GM23248 (cell line): Measurements from ENCODE around the gene OR2Y1. TPM values are rescaled to one million over a fixed set of nuclear protein-coding genes. Genes with fewer than 3 reads are reported as not detected.
"Not testable (repeated sequence)": the region's sequence is repeated elsewhere in the genome, so short reads cannot be mapped to it uniquely, and the experiment has no call there.

Source experiments
- DNase-seq: peaks from one replicate; pipeline ENCODE4 v3.0.0-alpha.2; 2015
- H2AFZ ChIP-seq: fragments of 200-600 bp; sonication (generic); 2 replicates; pipeline ENCODE4 v1.6.1; 2016; ENCODE audit warnings: antibody characterized with exemption
- H3F3A ChIP-seq: fragments of 200-600 bp; sonication (generic); 2 replicates; pipeline ENCODE4 v1.6.1; 2016; ENCODE audit warnings: mild to moderate bottlenecking, antibody characterized with exemption, mixed run types; ENCODE audit not compliant: insufficient read depth
- H3K27ac ChIP-seq: fragments of 200-600 bp; sonication (generic); 2 replicates; pipeline ENCODE4 v1.5.1; 2016; ENCODE audit warnings: mild to moderate bottlenecking
- H3K27me3 ChIP-seq: fragments of 200-600 bp; sonication (generic); replicated peaks from 2 replicates; pipeline ENCODE4 v1.6.1; 2016; ENCODE audit warnings: mild to moderate bottlenecking; ENCODE audit not compliant: insufficient read depth
- H3K36me3 ChIP-seq: fragments of 200-600 bp; sonication (generic); 2 replicates; pipeline ENCODE4 v1.6.1; 2016; ENCODE audit warnings: low read depth, mild to moderate bottlenecking
- H3K4me1 ChIP-seq: fragments of 200-600 bp; sonication (generic); 2 replicates; pipeline ENCODE4 v1.6.1; 2016; ENCODE audit warnings: mild to moderate bottlenecking; ENCODE audit not compliant: insufficient read depth
- H3K4me2 ChIP-seq: fragments of 200-600 bp; sonication (generic); one replicate; pipeline ENCODE4 v1.6.1; 2016; ENCODE audit warnings: mild to moderate bottlenecking; ENCODE audit not compliant: unreplicated experiment
- H3K4me3 ChIP-seq: fragments of 200-600 bp; sonication (generic); 2 replicates; pipeline ENCODE4 v1.5.1; 2016; ENCODE audit warnings: mild to moderate bottlenecking
- H3K79me2 ChIP-seq: fragments of 200-600 bp; sonication (generic); 2 replicates; pipeline ENCODE4 v1.6.1; 2016; ENCODE audit warnings: mild to moderate bottlenecking; ENCODE audit not compliant: insufficient read depth
- H3K9ac ChIP-seq: fragments of 200-600 bp; sonication (generic); 2 replicates; pipeline ENCODE4 v1.6.1; 2016; ENCODE audit warnings: mild to moderate bottlenecking
- H3K9me2 ChIP-seq: fragments of 200-600 bp; sonication (generic); 2 replicates; pipeline ENCODE4 v1.6.1; 2016; ENCODE audit warnings: mixed run types, mild to moderate bottlenecking, moderate library complexity; ENCODE audit not compliant: insufficient read depth
- H3K9me3 ChIP-seq: fragments of 200-600 bp; sonication (generic); one replicate; pipeline ENCODE4 v1.6.1; 2017; ENCODE audit warnings: low read depth
- H4K20me1 ChIP-seq: fragments of 200-600 bp; sonication (generic); 2 replicates; pipeline ENCODE4 v1.6.0; 2016; ENCODE audit not compliant: insufficient read depth
- EZH2 ChIP-seq: fragments of 200-600 bp; sonication (generic); IDR thresholded peaks from 2 replicates; pipeline ENCODE4 v1.6.1; 2018; ENCODE audit warnings: antibody characterized with exemption, mild to moderate bottlenecking; ENCODE audit not compliant: insufficient read depth, poor library complexity, severe bottlenecking
- EZH2phosphoT487 ChIP-seq: fragments of 200-600 bp; sonication (generic); IDR thresholded peaks from 2 replicates; pipeline ENCODE4 v1.6.1; 2018; ENCODE audit warnings: antibody characterized with exemption, moderate library complexity, mild to moderate bottlenecking, low read depth; ENCODE audit not compliant: insufficient read depth
- WGBS, 2 experiments: methylation state at CpG; one replicate each; pipeline ENCODE4 v1.1.6; 2015 to 2017; ENCODE audit warnings: low lambda C conversion rate in 2 of 2, low coverage in 1 of 2; ENCODE audit errors: missing lambda C conversion rate in 2 of 2; 5-methylcytosine and 5-hydroxymethylcytosine counted together
- in situ Hi-C: fragments of 300-500 bp; cut with MboI; formaldehyde crosslinking; loops from 2 replicates; pipeline ENCODE4 v1.15.0; 2020
- polyA plus RNA-seq: library from polyadenylated mRNA; unstranded; fragments of >200 nt; fragmentation: Nextera tagmentation; extraction: Ambion mirVana; gene quantifications from 2 replicates; pipeline ENCODE4 v1.2.1, GENCODE V29; 2016
- total RNA-seq: library from RNA; depleted of rRNA; stranded (reverse); fragments of >200 nt; shearing (Covaris generic); gene quantifications from 2 replicates; pipeline ENCODE4 v1.2.3, GENCODE V29; 2014; rRNA removed

OR2Y1 gene, protein sequence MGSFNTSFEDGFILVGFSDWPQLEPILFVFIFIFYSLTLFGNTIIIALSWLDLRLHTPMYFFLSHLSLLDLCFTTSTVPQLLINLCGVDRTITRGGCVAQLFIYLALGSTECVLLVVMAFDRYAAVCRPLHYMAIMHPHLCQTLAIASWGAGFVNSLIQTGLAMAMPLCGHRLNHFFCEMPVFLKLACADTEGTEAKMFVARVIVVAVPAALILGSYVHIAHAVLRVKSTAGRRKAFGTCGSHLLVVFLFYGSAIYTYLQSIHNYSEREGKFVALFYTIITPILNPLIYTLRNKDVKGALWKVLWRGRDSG
- not detected in 2 replicates for total RNA-seq
- not detected in 2 replicates for polyA plus RNA-seq

GRCh38 chr5:180739958-180740357, at the start of gene OR2Y1:
OR2Y1 (minus strand) TSS chr5:180740058; CDS start chr5:180740058, 0 bp downstream.
- no peaks in the 10 kb centered on the region for H4K20me1 ChIP-seq
- no peaks in the 10 kb centered on the region for H3K9me3 ChIP-seq
- no peak within 1 kb of the TSS for H3K9ac ChIP-seq
- H3K4me1 ChIP-seq = no peaks in the 10 kb centered on the region
- H3K36me3 ChIP-seq = no peaks in the 10 kb centered on the region
- no peak for DNase-seq
- no peak within 1 kb of the TSS for H3K27ac ChIP-seq
- H3K4me2 ChIP-seq = no peak within 1 kb of the TSS
- WGBS, 2 experiments = 25 to 32% methylated on average over 2 of the region's 2 CpGs
- no peaks in the 10 kb centered on the region for H3K9me2 ChIP-seq
- no peaks in the 10 kb centered on the region for H3F3A ChIP-seq
- TF ChIP-seq EZH2 (no peak), EZH2phosphoT487 (no peak)
- peaks cover 17% of the 10 kb centered on the region for H3K27me3 ChIP-seq
- H3K79me2 ChIP-seq = no peaks in the 10 kb centered on the region
- in situ Hi-C loops = no loop called here
- no peak within 1 kb of the TSS for H3K4me3 ChIP-seq
- H2AFZ ChIP-seq = no peak within 1 kb of the TSS

DNA sequence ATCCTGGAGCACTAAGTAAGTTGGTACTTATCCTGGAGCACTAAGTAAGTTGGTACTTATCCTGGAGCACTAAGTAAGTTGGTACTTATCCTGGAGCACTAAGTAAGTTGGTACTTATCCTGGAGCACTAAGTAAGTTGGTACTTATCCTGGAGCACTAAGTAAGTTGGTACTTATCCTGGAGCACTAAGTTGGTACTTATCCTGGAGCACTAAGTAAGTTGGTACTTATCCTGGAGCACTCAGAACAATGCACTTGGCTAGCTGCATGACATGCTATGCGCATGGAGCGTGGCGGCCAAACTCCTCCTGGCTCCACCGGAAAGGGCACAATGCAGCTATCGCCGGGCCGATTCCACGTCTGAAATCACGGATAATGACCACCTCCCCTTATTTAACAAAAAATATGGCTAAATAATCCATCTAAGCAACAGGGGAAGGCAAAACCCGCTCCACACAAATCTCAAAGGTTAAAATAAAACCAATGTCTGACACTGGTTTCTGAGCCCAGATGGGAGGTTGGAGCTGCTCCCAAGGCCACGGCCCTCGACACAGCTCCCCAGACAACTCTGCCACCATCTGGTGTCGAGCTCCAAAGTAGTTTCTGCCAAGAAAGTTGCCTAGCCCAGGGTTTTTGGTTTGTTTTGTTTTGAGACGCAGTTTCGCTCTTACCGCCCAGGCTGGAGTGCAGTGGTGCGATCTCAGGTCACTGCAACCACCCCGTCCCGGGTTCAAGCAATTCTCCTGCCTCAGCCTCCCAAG, 49.0 kb upstream of the OR2Y1 start:
- H3K4me3 ChIP-seq, DNase-seq, H3K4me2 ChIP-seq, H3K9me2 ChIP-seq, H3K9ac ChIP-seq, H3K9me3 ChIP-seq, H3K27me3 ChIP-seq, H3K27ac ChIP-seq, H4K20me1 ChIP-seq, H2AFZ ChIP-seq, in situ Hi-C loops: not testable (repeated sequence)
- peaks cover 40% of the 10 kb centered on the region for H3F3A ChIP-seq
- H3K36me3 ChIP-seq = peaks cover 12% of the 10 kb centered on the region; the same call in 1 of the 2 replicates
- H3K79me2 ChIP-seq = peaks cover 72% of the 10 kb centered on the region
- peaks cover 31% of the 10 kb centered on the region for H3K4me1 ChIP-seq
- 63 to 64% methylated on average over 19 of the region's 19 CpGs for WGBS, 2 experiments

DNA sequence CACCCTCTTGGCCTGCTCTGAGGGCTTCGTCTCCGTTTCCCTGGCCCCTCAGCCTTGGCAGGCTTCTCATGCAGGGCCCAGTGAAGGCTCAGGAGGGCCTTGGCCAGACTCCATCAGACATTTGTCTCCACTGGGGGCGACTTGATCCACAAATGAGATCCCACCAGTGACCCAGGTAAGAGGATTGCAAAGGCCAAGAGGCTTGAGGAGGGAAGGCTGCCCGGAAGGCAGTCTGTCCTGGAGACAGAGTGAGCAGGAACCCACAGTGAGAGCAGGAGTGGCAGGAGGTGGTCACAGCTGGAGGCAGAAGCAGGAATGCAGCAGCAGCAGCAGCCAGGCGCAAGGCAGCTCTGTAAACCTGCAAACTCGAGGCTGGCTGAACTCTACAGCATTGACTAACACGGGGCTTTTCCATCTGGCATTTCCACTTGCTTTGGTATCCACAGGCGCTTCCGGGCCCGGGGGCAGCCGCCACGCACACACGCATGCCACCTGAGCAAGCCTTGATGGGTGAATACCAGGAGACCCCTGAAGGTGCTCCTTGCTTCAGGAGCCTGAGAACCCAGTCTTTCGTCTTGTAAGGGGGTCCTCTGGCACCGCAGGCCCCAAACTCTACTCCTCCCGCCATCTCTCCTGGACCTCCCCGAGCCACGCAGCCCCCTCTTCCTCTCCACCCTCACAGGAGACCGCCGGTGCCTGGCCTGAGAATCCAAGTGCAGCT, 48.0 kb upstream of the OR2Y1 start:
- no peak overlapping the region for H2AFZ ChIP-seq
- no peak for TF ChIP-seq EZH2
- no peak for TF ChIP-seq EZH2phosphoT487
- no peaks in the 10 kb centered on the region for H3K9me3 ChIP-seq
- peaks cover 40% of the 10 kb centered on the region for H3F3A ChIP-seq
- peak overlapping the region; percentile 82; the same call in 1 of the 2 replicates for H3K9ac ChIP-seq
- WGBS, 2 experiments = 72 to 80% methylated on average over 19 to 20 of the region's 20 CpGs
- peaks cover 12% of the 10 kb centered on the region; the same call in 1 of the 2 replicates for H3K36me3 ChIP-seq
- no peaks in the 10 kb centered on the region for H3K9me2 ChIP-seq
- H4K20me1 ChIP-seq = no peaks in the 10 kb centered on the region; the same call in 1 of the 2 replicates
- H3K27ac ChIP-seq = peak overlapping the region; percentile 98
- no peak for DNase-seq
- H3K79me2 ChIP-seq = peaks cover 63% of the 10 kb centered on the region
- H3K4me3 ChIP-seq = no peak overlapping the region
- H3K4me1 ChIP-seq = peaks cover 31% of the 10 kb centered on the region
- H3K27me3 ChIP-seq = no peaks in the 10 kb centered on the region
- no peak overlapping the region for H3K4me2 ChIP-seq
- in situ Hi-C loops = no loop called here
